Endothelial cell of umbilical vein (primary cell): ENCODE data around the gene FREM1. TPM values are rescaled to one million over a fixed set of nuclear protein-coding genes. Genes with fewer than 3 reads are reported as not detected.

Experiments
- BruUV-seq: library from RNA; stranded (reverse); fragments of 400-500 nt; replicated peaks from 2 replicates; lab custom pipeline; 2021; lab: Mats Ljungman, UMichigan
- CTCF ChIA-PET: fragments of 300-600, 350-600 bp; sonication (Branson Sonifier 250); formaldehyde crosslinking; loops from one replicate; lab custom pipeline; 2021; ENCODE audit warnings: antibody characterized with exemption, inconsistent platforms; lab: Charles Lee
- POLR2A ChIA-PET: fragments of 300-600, 350-600 bp; sonication (Branson Sonifier 250); formaldehyde crosslinking; loops from one replicate; lab custom pipeline; 2021; ENCODE audit warnings: antibody characterized with exemption, inconsistent platforms; lab: Charles Lee
- DNase-seq: peaks from one replicate; pipeline ENCODE4 v3.0.0-alpha.2; 2011; ENCODE audit warnings: low read depth, low spot score
- FAIRE-seq: peaks from 2 replicates; lab custom pipeline; 2011; peaks lifted over from hg19 to GRCh38; lab: Jason Lieb, UNC
- H2AFZ ChIP-seq: 2 replicates; pipeline ENCODE4 v1.6.0; 2012; ENCODE audit warnings: low read depth, low read length, control low read depth, inconsistent platforms
- H3K27ac ChIP-seq: 2 replicates; pipeline ENCODE4 v1.5.1; 2011; ENCODE audit warnings: low read depth, mild to moderate bottlenecking, control low read depth, low read length, moderate library complexity; ENCODE audit not compliant: insufficient read depth
- H3K27me3 ChIP-seq, 2 experiments: 2 replicates each; pipeline versions ENCODE4 v1.6.0 to v1.6.1; 2011; ENCODE audit warnings: low read length in 2 of 2, mixed read lengths in 1 of 2; ENCODE audit not compliant: control insufficient read depth in 2 of 2, insufficient read depth in 2 of 2
- H3K36me3 ChIP-seq, 2 experiments: 2 replicates in 1 of 2; 3 replicates in 1 of 2; pipeline ENCODE4 v1.5.1; 2011; ENCODE audit warnings: low read length in 2 of 2, mild to moderate bottlenecking in 1 of 2, moderate library complexity in 1 of 2; ENCODE audit not compliant: control insufficient read depth in 2 of 2, insufficient read depth in 2 of 2; ENCODE audit errors: extremely low read depth in 1 of 2
- H3K4me1 ChIP-seq: 3 replicates; pipeline ENCODE4 v1.5.1; 2011; ENCODE audit warnings: mild to moderate bottlenecking, low read length; ENCODE audit not compliant: control insufficient read depth, insufficient read depth; ENCODE audit errors: extremely low read depth
- H3K4me2 ChIP-seq: 2 replicates; pipeline ENCODE4 v1.6.1; 2011; ENCODE audit warnings: low read length, control low read depth, mixed read lengths; ENCODE audit not compliant: insufficient read depth
- H3K4me3 ChIP-seq, 3 experiments: fragments of 200-600 bp in 1 of 3; sonication (generic), shearing (Covaris generic) in 1 of 3; replicated peaks in 1 of 3; 2 replicates each; pipeline ENCODE4 v1.5.1; 2011 to 2016; ENCODE audit warnings: control low read depth in 3 of 3, low read length in 3 of 3, mild to moderate bottlenecking in 2 of 3, inconsistent platforms in 1 of 3, low read depth in 1 of 3, moderate library complexity in 1 of 3; ENCODE audit not compliant: insufficient read depth in 1 of 3
- H3K79me2 ChIP-seq: 2 replicates; pipeline ENCODE4 v1.6.0; 2012; ENCODE audit warnings: low read length, inconsistent platforms; ENCODE audit not compliant: control insufficient read depth, insufficient read depth
- H3K9ac ChIP-seq: replicated peaks from 2 replicates; pipeline ENCODE3; 2011; ENCODE audit warnings: low read length, control low read depth; ENCODE audit not compliant: insufficient read depth; ENCODE audit errors: extremely low read depth
- H3K9me1 ChIP-seq: replicated peaks from 3 replicates; pipeline ENCODE4 v1.6.0; 2011; ENCODE audit warnings: mild to moderate bottlenecking, low read length; ENCODE audit not compliant: control insufficient read depth, insufficient read depth; ENCODE audit errors: extremely low read depth
- H3K9me3 ChIP-seq: replicated peaks from 2 replicates; pipeline ENCODE4 v1.5.1; 2012; ENCODE audit warnings: low read length, inconsistent platforms; ENCODE audit not compliant: control insufficient read depth, insufficient read depth
- H4K20me1 ChIP-seq: replicated peaks from 2 replicates; pipeline ENCODE3; 2011; ENCODE audit warnings: mild to moderate bottlenecking, low read length; ENCODE audit not compliant: control insufficient read depth, insufficient read depth; ENCODE audit errors: extremely low read depth
- CTCF ChIP-seq, 2 donors: IDR thresholded peaks; 1 replicate in 1 of 2; 2 replicates in 1 of 2; pipeline ENCODE4 v1.5.1; 2011; ENCODE audit warnings: low read length in 2 of 2, mild to moderate bottlenecking in 2 of 2, moderate library complexity in 2 of 2, control low read depth in 1 of 2, inconsistent platforms in 1 of 2, low read depth in 1 of 2; ENCODE audit not compliant: insufficient read depth in 1 of 2; ENCODE audit errors: extremely low read depth in 1 of 2
- EZH2 ChIP-seq: IDR thresholded peaks from 2 replicates; pipeline ENCODE4 v1.6.1; 2012; ENCODE audit warnings: borderline replicate concordance, low read depth, mild to moderate bottlenecking, moderate library complexity, low read length, inconsistent platforms; ENCODE audit not compliant: severe bottlenecking
- FOS ChIP-seq: IDR thresholded peaks from 2 replicates; pipeline ENCODE4 v1.6.1; 2011; ENCODE audit warnings: mild to moderate bottlenecking, low read length, moderate library complexity, borderline replicate concordance; ENCODE audit not compliant: insufficient read depth
- GATA2 ChIP-seq: IDR thresholded peaks from 2 replicates; pipeline ENCODE4 v1.7.0; 2011; ENCODE audit warnings: low read depth, mild to moderate bottlenecking, moderate library complexity, mixed read lengths, low read length; ENCODE audit not compliant: insufficient read length, insufficient read depth
- JUN ChIP-seq: IDR thresholded peaks from 2 replicates; pipeline ENCODE4 v1.6.1; 2011; ENCODE audit warnings: borderline replicate concordance, low read depth; ENCODE audit not compliant: insufficient read length, insufficient read depth
- MAX ChIP-seq: IDR thresholded peaks from 2 replicates; pipeline ENCODE4 v1.6.1; 2011; ENCODE audit not compliant: insufficient read depth, insufficient read length
- MYC ChIP-seq: IDR thresholded peaks from one replicate; pipeline ENCODE4 v1.6.1; 2011; ENCODE audit warnings: mild to moderate bottlenecking, low read depth, low read length
- POLR2A ChIP-seq: IDR thresholded peaks from 2 replicates; pipeline ENCODE4 v1.6.1; 2012; ENCODE audit warnings: low read depth, mild to moderate bottlenecking, control low read depth, low read length
- POLR2AphosphoS5 ChIP-seq: IDR thresholded peaks from 2 replicates; pipeline ENCODE4 v1.6.1; 2012; ENCODE audit warnings: low read depth, mild to moderate bottlenecking, control low read depth, low read length, moderate library complexity; ENCODE audit not compliant: insufficient read depth
- dilution Hi-C: fragments of 300-500 bp; cut with MboI; formaldehyde crosslinking; loops from one replicate; pipeline ENCODE4 v1.15.0; 2019; ENCODE audit warnings: low sequenced_read_pairs; ENCODE audit not compliant: extremely low pct_ligation_motif_present
- intact Hi-C: fragments of 100-400 bp; cut with micrococcal nuclease; formaldehyde crosslinking; loops from one replicate; pipeline ENCODE4 v1.10.0; 2022
- polyA plus RNA-seq, 4 experiments: library from polyadenylated mRNA; depleted of rRNA in 3 of 4; stranded (reverse) in 3 of 4; unstranded in 1 of 4; fragments of >200 nt; gene quantifications; 2 replicates each; pipeline versions ENCODE4 v1.2.1 to v1.2.3, GENCODE V29; 2011 to 2012; ENCODE audit warnings: missing spikeins in 1 of 4
- total RNA-seq: library from RNA; stranded (reverse); gene quantifications from 2 replicates; pipeline ENCODE4 v1.2.3, GENCODE V29; 2021

Gene FREM1
- total and polyA plus RNA-seq, 2 donors (not counting 3 experiments of a cell fraction or from before 2014, with no cell fraction given): 0.10 to 0.29 TPM

- Histone ChIP-seq H3K9ac (no peak overlapping the region), H3K4me2 (no peak overlapping the region), H3K9me1 (no peaks in the 10 kb centered on the region), H3K9me3 (no peaks in the 10 kb centered on the region), H4K20me1 (no peaks in the 10 kb centered on the region), H3K36me3 (no peaks in the 10 kb centered on the region), H3K4me1 (peaks cover 25% of the 10 kb centered on the region), H3K27ac (no peak overlapping the region), H3K27me3 (no peaks in the 10 kb centered on the region), H3K79me2 (no peaks in the 10 kb centered on the region), H3K4me3 (no peak overlapping the region), H2AFZ (no peak overlapping the region)
- TF ChIP-seq MYC (no peak), MAX (no peak), EZH2 (no peak), POLR2A (no peak), POLR2AphosphoS5 (no peak), JUN (no peak), CTCF (IDR thresholded peaks at IDR 0.05; ENCODE audit: extremely low read depth in 1 of 2, insufficient read depth in 1 of 2, low read depth in 1 of 2, low read length in 2 of 2) (no peak), GATA2 (no peak), FOS (no peak)
- BruUV-seq: no TSS peak
- FAIRE-seq: no peak
- POLR2A ChIA-PET: no interaction called here
- CTCF ChIA-PET: interaction anchor here (2.8 kb wide), 1 partner anchor 83 kb away, joined by 8 read pairs; no protein-coding TSS in a partner anchor
- dilution Hi-C loops: no loop called here
- no peak for DNase-seq
- intact Hi-C loops: no loop called here
Measured at GRCh38 chr9:14744768-14745167, 165.5 kb downstream of the FREM1 start.
